Muscle of leg (tissue), 11 donors: ENCODE data around the gene NLRP5. TPM values are rescaled to one million over a fixed set of nuclear protein-coding genes. Genes with fewer than 3 reads are reported as not detected.
"Not testable (repeated sequence)": the region's sequence is repeated elsewhere in the genome, so short reads cannot be mapped to it uniquely, and the experiment has no call there.

ENCODE experiments used
- DNase-seq: peaks from one replicate; pipeline ENCODE4 v3.0.0; 2013
- H3K27ac ChIP-seq: one replicate; pipeline ENCODE4 v1.5.1; 2013; ENCODE audit warnings: mild to moderate bottlenecking, low read length, control low read depth
- H3K27me3 ChIP-seq: one replicate; pipeline ENCODE4 v1.6.1; 2013; ENCODE audit warnings: low read length; ENCODE audit not compliant: control insufficient read depth, insufficient read depth
- H3K36me3 ChIP-seq: one replicate; pipeline ENCODE4 v1.6.1; 2013; ENCODE audit warnings: low read length; ENCODE audit not compliant: control insufficient read depth, insufficient read depth
- H3K4me1 ChIP-seq: one replicate; pipeline ENCODE4 v1.6.1; 2013; ENCODE audit warnings: low read length; ENCODE audit not compliant: control insufficient read depth, insufficient read depth
- H3K4me3 ChIP-seq: one replicate; pipeline ENCODE4 v1.5.1; 2013; ENCODE audit warnings: low read length, control low read depth
- H3K9me3 ChIP-seq: replicated peaks from 2 replicates; pipeline ENCODE4 v1.6.1; 2013; ENCODE audit warnings: low read depth, low read length; ENCODE audit not compliant: control insufficient read depth
- WGBS: methylation state at CpG from one replicate; pipeline ENCODE4 v1.1.5; 2013; ENCODE audit warnings: missing lambda C conversion rate; ENCODE audit not compliant: insufficient coverage; 5-methylcytosine and 5-hydroxymethylcytosine counted together
- polyA plus RNA-seq, 8 donors: library from polyadenylated mRNA; unstranded; fragments of 120-200 nt; gene quantifications; one replicate each; pipeline versions ENCODE4 v1.2.1 to v1.2.3, GENCODE V29; 2013; ENCODE audit warnings: inconsistent platforms in 1 of 8, low replicate concordance in 1 of 8; ENCODE audit not compliant: insufficient read length in 8 of 8, insufficient read depth in 1 of 8
- total RNA-seq: library from RNA; stranded (reverse); fragments of 120-200 nt; gene quantifications from one replicate; pipeline ENCODE4 v1.2.4, GENCODE V29; 2013

Gene NLRP5
- total and polyA plus RNA-seq, 9 donors: not detected

DNA sequence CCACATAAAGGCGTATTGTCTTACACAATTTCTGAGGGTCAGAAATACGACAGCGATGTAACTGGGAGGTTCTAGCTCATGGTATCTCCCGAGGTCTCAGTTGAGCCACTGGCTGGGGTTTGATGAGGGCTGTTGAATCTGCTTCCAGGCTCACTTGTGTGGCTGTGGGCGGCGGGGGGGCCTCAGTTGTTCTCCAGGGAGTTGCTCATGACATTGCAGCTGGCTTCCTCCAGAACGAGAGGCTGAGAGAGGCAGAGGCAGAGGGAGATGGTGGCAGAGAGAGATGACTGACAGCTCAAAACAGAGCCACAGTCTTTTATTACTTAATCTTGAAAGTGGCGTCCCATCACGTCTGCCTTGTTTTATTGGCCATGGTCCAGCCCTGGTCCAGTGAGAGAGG is 6.2 kb upstream of the NLRP5 start:
- Histone ChIP-seq H3K27ac (no peak overlapping the region), H3K4me3 (no peak overlapping the region), H3K4me1 (no peaks in the 10 kb centered on the region), H3K36me3 (no peaks in the 10 kb centered on the region), H3K9me3 (peaks cover 15% of the 10 kb centered on the region), H3K27me3 (no peaks in the 10 kb centered on the region)
- 84% methylated on average over 4 of the region's 9 CpGs for WGBS
- no peak for DNase-seq

- Histone ChIP-seq H3K36me3 (no peaks in the 10 kb centered on the region), H3K4me1 (no peaks in the 10 kb centered on the region), H3K9me3 (peaks cover 12% of the 10 kb centered on the region), H3K27me3 (no peaks in the 10 kb centered on the region), H3K4me3 (no peak overlapping the region), H3K27ac (no peak overlapping the region)
- no peak for DNase-seq
- no CpG with 5 or more reads among the region's 1 CpG for WGBS
These were observed 1.3 kb upstream of the NLRP5 start for GRCh38 chr19:55985254-55985653.

GRCh38 chr19:55990831-55991230 is 4.3 kb downstream of the NLRP5 start:
- no CpG with 5 or more reads among the region's 5 CpGs for WGBS
- H3K4me1 ChIP-seq: no peaks in the 10 kb centered on the region
- DNase-seq: no peak
- H3K36me3 ChIP-seq: no peaks in the 10 kb centered on the region
- no peak overlapping the region for H3K27ac ChIP-seq
- H3K4me3 ChIP-seq: no peak overlapping the region
- peaks cover 5% of the 10 kb centered on the region for H3K9me3 ChIP-seq
- no peaks in the 10 kb centered on the region for H3K27me3 ChIP-seq

- DNase-seq: no peak
- H3K36me3 ChIP-seq: no peaks in the 10 kb centered on the region
- H3K27me3 ChIP-seq: no peaks in the 10 kb centered on the region
- WGBS: 33% methylated on average over 1 of the region's 1 CpG
- H3K4me3 ChIP-seq: no peak overlapping the region
- peaks cover 7% of the 10 kb centered on the region for H3K9me3 ChIP-seq
- H3K27ac ChIP-seq: no peak overlapping the region
- H3K4me1 ChIP-seq: no peaks in the 10 kb centered on the region
These were observed 6.9 kb downstream of the NLRP5 start for GRCh38 chr19:55993492-55993891.

DNA sequence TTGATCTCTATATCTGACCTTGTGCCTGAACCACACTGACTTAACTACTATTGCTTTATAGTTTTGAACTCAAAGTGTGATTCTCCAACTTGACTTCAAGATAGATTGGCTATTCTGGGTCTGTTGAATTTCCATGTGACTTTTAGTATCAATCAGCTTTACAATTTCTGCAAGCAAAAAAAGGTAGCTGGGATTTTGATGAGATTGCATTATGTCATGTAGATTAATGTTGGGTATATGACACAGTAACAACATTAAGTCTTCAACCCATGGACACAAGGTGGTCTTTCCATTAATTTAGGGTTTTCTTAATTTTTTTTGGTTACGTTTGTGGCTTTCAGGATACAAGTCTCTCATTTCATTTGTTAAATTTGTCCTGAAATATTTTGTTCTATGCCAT is 28.2 kb downstream of the NLRP5 start:
- Histone ChIP-seq H3K27me3 (no peaks in the 10 kb centered on the region), H3K4me3 (no peak overlapping the region), H3K36me3 (no peaks in the 10 kb centered on the region), H3K4me1 (no peaks in the 10 kb centered on the region), H3K27ac (no peak overlapping the region), H3K9me3 (peaks cover 18% of the 10 kb centered on the region)
- DNase-seq: no peak
- no CpG with 5 or more reads among the region's 1 CpG for WGBS

DNA sequence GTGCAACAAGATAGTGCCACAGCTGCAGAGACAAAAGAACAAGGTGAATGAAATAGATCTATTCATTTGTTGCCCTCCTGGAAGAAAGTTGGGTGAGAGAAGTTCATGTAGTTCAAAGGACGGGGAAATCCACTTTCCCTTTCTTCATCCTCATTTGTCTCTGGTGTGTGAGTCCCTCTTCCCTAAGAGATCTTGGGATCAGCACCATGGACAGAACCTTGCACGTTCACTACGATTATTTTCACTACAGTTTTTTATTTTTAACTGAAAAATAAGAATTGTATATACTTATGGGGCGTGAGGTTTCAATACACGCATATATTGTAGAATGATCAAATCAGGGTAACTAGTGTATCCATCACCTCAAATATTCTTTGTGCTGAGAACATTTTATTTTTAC is 29.2 kb downstream of the NLRP5 start:
- Histone ChIP-seq H3K27ac (no peak overlapping the region), H3K27me3 (no peaks in the 10 kb centered on the region), H3K36me3 (no peaks in the 10 kb centered on the region), H3K4me3 (no peak overlapping the region), H3K9me3 (peaks cover 10% of the 10 kb centered on the region), H3K4me1 (no peaks in the 10 kb centered on the region)
- no CpG with 5 or more reads among the region's 5 CpGs for WGBS
- DNase-seq: peak; percentile 0

DNA sequence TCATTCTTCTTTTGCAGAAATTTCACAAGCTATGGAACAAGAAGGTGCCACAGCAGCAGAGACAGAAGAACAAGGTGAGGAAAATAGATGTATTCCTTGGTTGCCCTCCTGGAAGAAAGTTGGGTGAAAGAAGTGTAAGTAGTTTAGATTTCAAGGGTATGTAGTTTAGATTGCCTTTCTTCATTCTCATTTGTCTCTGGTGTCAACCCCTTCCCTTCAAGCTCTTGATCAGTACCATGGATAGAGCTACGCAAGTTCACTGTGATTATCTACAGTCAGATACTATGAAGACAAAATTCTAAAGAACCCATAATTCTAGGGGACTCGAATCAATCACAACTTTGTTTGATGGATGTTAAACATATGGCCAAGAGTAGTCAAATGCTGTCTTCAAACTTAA is 32.8 kb downstream of the NLRP5 start:
- H3K27ac ChIP-seq, DNase-seq, H3K27me3 ChIP-seq, H3K36me3 ChIP-seq, H3K4me1 ChIP-seq, H3K4me3 ChIP-seq: not testable (repeated sequence)
- H3K9me3 ChIP-seq: peaks cover 15% of the 10 kb centered on the region
- WGBS: no CpG with 5 or more reads among the region's 2 CpGs

DNA sequence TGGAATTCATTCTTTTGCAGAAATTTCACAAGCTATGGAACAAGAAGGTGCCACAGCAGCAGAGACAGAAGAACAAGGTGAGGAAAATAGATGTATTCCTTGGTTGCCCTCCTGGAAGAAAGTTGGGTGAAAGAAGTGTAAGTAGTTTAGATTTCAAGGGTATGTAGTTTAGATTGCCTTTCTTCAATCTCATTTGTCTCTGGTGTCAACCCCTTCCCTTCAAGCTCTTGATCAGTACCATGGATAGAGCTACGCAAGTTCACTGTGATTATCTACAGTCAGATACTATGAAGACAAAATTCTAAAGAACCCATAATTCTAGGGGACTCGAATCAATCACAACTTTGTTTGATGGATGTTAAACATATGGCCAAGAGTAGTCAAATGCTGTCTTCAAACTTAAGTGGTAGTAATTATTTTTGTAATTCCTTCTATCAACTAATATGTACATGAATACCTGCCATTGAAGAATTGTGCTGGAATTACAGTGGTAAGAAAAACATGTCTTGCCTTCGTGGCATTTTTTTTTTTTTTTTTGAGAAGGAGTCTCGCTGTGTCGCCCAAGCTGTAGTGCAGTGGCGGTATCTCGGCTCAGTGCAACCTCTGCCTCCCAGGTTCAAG is 33.9 kb downstream of the NLRP5 start:
- not testable (repeated sequence) for H3K4me3 ChIP-seq, H3K36me3 ChIP-seq, H3K27ac ChIP-seq, H3K4me1 ChIP-seq, DNase-seq, H3K27me3 ChIP-seq
- peaks cover 13% of the 10 kb centered on the region for H3K9me3 ChIP-seq
- WGBS: 75% methylated on average over 2 of the region's 7 CpGs

DNA sequence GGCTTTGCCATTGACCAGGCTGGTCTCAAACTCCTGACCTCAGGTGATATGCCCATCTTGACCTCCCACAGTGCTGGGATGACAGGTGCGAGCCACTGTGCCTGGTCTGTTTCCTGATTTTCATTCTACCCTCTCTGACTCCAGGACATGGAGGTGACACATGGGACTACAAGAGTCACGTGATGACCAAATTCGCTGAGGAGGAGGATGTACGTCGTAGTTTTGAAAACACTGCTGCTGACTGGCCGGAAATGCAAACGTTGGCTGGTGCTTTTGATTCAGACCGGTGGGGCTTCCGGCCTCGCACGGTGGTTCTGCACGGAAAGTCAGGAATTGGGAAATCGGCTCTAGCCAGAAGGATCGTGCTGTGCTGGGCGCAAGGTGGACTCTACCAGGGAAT is 40.2 kb downstream of the NLRP5 start:
- H3K4me1 ChIP-seq: no peaks in the 10 kb centered on the region
- H3K27me3 ChIP-seq: no peaks in the 10 kb centered on the region
- WGBS: 90% methylated on average over 15 of the region's 15 CpGs
- peaks cover 21% of the 10 kb centered on the region for H3K9me3 ChIP-seq
- H3K4me3 ChIP-seq: no peak overlapping the region
- no peaks in the 10 kb centered on the region for H3K36me3 ChIP-seq
- H3K27ac ChIP-seq: no peak overlapping the region
- DNase-seq: no peak

DNA sequence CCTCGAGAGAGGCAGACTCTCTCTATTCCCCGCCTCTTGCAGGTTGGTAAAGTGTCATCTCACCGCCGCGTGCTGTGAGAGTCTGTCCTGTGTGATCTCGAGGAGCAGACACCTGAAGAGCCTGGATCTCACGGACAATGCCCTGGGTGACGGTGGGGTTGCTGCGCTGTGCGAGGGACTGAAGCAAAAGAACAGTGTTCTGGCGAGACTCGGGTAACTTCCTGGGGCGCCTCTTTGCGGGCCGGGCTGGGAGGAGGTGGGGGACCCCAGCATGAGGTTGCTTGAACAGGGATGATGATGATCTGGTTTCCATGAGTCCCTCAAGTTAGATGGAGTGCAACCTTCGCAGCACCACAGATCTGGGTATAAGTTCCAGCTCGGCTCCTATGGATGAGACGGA is 67.0 kb downstream of the NLRP5 start:
- Histone ChIP-seq H3K27me3 (no peaks in the 10 kb centered on the region), H3K27ac (no peak overlapping the region), H3K36me3 (no peaks in the 10 kb centered on the region), H3K9me3 (peaks cover 2% of the 10 kb centered on the region), H3K4me1 (no peaks in the 10 kb centered on the region), H3K4me3 (no peak overlapping the region)
- WGBS: 87% methylated on average over 18 of the region's 18 CpGs
- DNase-seq: no peak
